Measurements from ENCODE around the gene SORT1.

The SORT1 gene

GRCh38 chr1:109273570-109274288, 124.0 kb downstream of the SORT1 start:
- no peak for DNase-seq (ENCODE audit: low read depth)

- DNase-seq (ENCODE audit: low read depth), result no peak
These were observed 124.7 kb downstream of the SORT1 start for GRCh38 chr1:109272831-109273547.

GRCh38 chr1:109272021-109272799, 125.5 kb downstream of the SORT1 start:
- DNase-seq (ENCODE audit: low read depth), result no peak

GRCh38 chr1:109271458-109271857, 126.3 kb downstream of the SORT1 start:
- no peak for DNase-seq (ENCODE audit: low read depth)

- DNase-seq (ENCODE audit: low read depth), result no peak
These were observed 126.9 kb downstream of the SORT1 start for GRCh38 chr1:109270623-109271317.

GRCh38 chr1:109269981-109270622, 127.6 kb downstream of the SORT1 start:
- no peak for DNase-seq (ENCODE audit: low read depth)

GRCh38 chr1:109269212-109269980, 128.3 kb downstream of the SORT1 start:
- no peak for DNase-seq (ENCODE audit: low read depth)

- DNase-seq (ENCODE audit: low read depth), result no peak
These were observed 129.1 kb downstream of the SORT1 start for GRCh38 chr1:109268431-109269211.

GRCh38 chr1:109267743-109268300, 129.9 kb downstream of the SORT1 start:
- DNase-seq (ENCODE audit: low read depth), result no peak

GRCh38 chr1:109266965-109267364, 130.8 kb downstream of the SORT1 start:
- no peak for DNase-seq (ENCODE audit: low read depth)

- no peak for DNase-seq (ENCODE audit: low read depth)
These were observed 131.9 kb downstream of the SORT1 start for GRCh38 chr1:109265741-109266330.

- no peak for DNase-seq (ENCODE audit: low read depth)
These were observed 132.7 kb downstream of the SORT1 start for GRCh38 chr1:109265016-109265415.

- DNase-seq (ENCODE audit: low read depth), result no peak
These were observed 133.4 kb downstream of the SORT1 start for GRCh38 chr1:109264379-109264755.

- DNase-seq (ENCODE audit: low read depth), result peak; percentile 68
These were observed 133.9 kb downstream of the SORT1 start for GRCh38 chr1:109263597-109264378.

GRCh38 chr1:109263234-109263596, 134.5 kb downstream of the SORT1 start:
- no peak for DNase-seq (ENCODE audit: low read depth)

- DNase-seq (ENCODE audit: low read depth), result no peak
These were observed 135.3 kb downstream of the SORT1 start for GRCh38 chr1:109262231-109263055.

GRCh38 chr1:109261578-109261977, 136.1 kb downstream of the SORT1 start:
- DNase-seq (ENCODE audit: low read depth), result no peak

- DNase-seq (ENCODE audit: low read depth), result no peak
These were observed 136.7 kb downstream of the SORT1 start for GRCh38 chr1:109261006-109261405.

Data from activated T-cell treated with anti-CD3 and anti-CD28 coated beads for 1 hour (primary cell).